Urinary bladder (tissue), 4 donors: ENCODE measurements around the gene PABPC1L. TPM values are rescaled to one million over a fixed set of nuclear protein-coding genes. Genes with fewer than 3 reads are reported as not detected.

Experiments
- DNase-seq: peaks from one replicate; pipeline ENCODE4 v3.0.0-alpha.2; 2015; ENCODE audit errors: extremely low spot score
- H3K27ac ChIP-seq: one replicate; pipeline ENCODE4 v1.5.1; 2013; ENCODE audit warnings: low read depth, mild to moderate bottlenecking, moderate library complexity
- H3K36me3 ChIP-seq: one replicate; pipeline ENCODE4 v1.6.1; 2013; ENCODE audit warnings: mild to moderate bottlenecking, moderate library complexity; ENCODE audit not compliant: insufficient read depth
- H3K4me1 ChIP-seq: one replicate; pipeline ENCODE4 v1.6.1; 2013; ENCODE audit warnings: mild to moderate bottlenecking, moderate library complexity; ENCODE audit not compliant: insufficient read depth
- H3K4me3 ChIP-seq: one replicate; pipeline ENCODE4 v1.5.1; 2013; ENCODE audit warnings: low read depth, low read length
- WGBS: extraction: QIAGEN DNeasy Blood & Tissue Kit; methylation state at CpG from one replicate; pipeline ENCODE4 v1.1.7; 2013; 5-methylcytosine and 5-hydroxymethylcytosine counted together
- polyA plus RNA-seq: library from polyadenylated mRNA; stranded (reverse); fragments of 200-250 nt; gene quantifications from one replicate; pipeline ENCODE4 v1.2.3, GENCODE V29; 2013
- total RNA-seq: library from RNA; depleted of rRNA; stranded (reverse); fragments of >200 nt; gene quantifications from one replicate; pipeline ENCODE4 v1.2.3, GENCODE V29; 2014
- donor health status: healthy with polysubstance abuse.
- donor health status: healthy.

PABPC1L gene
- total and polyA plus RNA-seq, 2 donors, result 12.2 to 14.4 TPM

DNA sequence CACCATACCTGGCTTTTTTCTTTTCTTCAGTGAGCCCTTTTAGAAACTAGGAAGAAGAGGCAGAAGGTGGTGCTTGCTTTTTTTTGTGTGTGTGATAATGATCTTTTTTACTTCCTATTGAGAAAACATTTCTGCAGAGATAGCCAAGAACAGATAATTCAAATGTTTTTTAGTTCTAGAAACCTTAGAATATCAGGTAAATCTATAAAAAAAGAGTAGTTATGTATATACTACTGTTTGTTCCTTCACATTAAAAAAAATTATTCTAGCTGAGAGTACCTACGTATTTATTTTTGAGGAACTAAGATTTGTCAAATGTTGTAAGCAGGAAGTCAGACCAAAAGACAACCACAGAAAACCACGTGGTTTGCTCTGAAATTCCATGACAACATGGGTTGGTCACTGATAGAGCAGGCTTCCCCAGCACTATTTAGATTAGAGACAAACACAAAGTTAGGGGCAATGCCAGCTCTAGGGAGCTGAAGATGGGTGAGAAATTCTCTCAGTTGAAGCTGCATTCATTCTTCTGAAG is 69.3 kb downstream of the PABPC1L start:
- H3K36me3 ChIP-seq, result peaks cover 4% of the 10 kb centered on the region
- no peak for DNase-seq
- H3K4me1 ChIP-seq, result no peaks in the 10 kb centered on the region
- peak overlapping the region; percentile 79 for H3K27ac ChIP-seq
- no peak overlapping the region for H3K4me3 ChIP-seq
- WGBS, result 58% methylated on average over 2 of the region's 2 CpGs

DNA sequence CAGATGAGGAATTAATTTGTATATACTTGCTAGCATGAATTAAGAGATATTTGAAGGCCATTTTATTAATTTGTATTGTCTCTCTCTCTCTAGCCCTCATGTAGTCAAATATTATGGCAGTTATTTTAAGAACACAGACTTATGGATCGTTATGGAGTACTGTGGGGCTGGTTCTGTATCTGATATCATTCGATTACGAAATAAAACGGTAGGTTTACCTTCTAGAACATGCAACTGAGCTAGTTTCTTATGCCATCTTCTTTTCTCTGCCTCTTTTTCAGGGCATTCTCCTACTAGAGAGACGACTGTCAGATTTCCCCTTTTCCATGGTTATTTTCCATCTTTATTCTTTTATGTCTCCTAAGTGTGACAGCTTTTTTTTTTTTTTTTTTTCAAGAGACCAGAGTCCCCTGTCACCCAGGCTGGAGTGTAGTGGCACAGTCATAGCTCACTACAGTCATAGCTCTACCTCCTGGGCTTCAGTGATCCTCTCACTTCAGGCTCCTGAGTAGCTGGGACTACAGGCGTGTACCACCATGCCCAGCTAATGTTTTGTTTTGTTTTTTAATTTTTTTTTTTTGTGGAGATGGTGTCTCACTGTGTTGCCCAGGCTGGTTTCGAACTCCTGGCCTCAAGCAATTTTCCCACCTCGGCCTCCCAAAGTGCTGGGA is 72.0 kb downstream of the PABPC1L start:
- WGBS, result 93% methylated on average over 8 of the region's 8 CpGs
- Histone ChIP-seq H3K36me3 (peaks cover 5% of the 10 kb centered on the region), H3K4me1 (no peaks in the 10 kb centered on the region), H3K27ac (no peak overlapping the region), H3K4me3 (no peak overlapping the region)
- no peak for DNase-seq

DNA sequence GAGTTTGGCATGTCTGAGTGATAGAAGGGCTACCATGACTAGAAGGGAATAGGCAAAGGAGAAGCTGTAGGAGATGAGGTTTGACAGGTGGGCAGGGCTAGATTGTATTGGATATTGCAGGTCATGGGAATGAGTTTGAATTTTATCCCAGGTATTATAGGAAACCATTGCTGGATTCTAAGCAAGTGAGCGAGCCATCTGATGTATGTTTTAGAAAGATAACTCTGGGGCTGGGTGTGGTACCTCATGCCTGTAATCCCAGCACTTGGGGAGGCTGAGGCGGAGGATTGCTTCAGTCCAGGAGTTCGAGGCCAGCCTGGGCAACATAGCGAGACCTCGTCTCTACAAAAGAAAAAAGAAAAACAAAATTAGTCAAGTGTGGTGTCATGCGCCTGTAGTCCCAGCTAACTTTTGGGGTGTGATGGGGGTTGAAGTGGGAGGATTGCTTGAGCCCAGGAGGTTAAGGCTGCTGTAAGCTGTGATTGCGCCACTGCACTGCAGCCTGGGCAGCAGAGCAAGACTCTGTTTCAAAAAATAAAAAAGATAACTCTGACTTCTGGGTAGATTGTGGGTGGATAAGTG is 73.3 kb downstream of the PABPC1L start:
- Histone ChIP-seq H3K4me3 (no peak overlapping the region), H3K27ac (no peak overlapping the region), H3K36me3 (peaks cover 5% of the 10 kb centered on the region), H3K4me1 (no peaks in the 10 kb centered on the region)
- no peak for DNase-seq
- 97% methylated on average over 7 of the region's 7 CpGs for WGBS

DNA sequence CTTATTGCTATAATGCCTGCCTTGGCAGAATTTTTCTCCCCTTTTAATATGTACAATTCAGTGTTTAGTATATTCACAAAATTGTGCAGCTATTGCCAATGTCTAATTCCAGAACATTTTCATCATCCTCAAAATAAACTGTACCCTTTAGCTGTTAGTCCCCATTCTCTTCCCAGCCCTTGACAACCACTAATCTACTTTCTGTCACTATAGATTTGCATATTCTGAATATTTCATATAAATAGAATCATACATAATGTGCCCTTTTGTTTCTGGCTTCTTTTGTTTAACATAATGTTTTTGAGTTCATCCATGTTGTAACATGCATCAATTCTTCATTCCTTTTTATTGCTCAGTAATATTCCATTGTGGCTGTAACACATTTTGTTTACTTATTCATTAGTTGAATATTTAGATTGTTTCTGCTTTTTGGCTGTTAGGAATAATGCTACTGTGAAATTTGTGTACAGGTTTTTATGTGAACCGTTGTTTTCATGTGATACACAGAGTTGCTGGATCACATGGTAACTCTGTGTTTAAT is 78.8 kb downstream of the PABPC1L start:
- Histone ChIP-seq H3K4me3 (no peak overlapping the region), H3K36me3 (peaks cover 3% of the 10 kb centered on the region), H3K27ac (no peak overlapping the region), H3K4me1 (no peaks in the 10 kb centered on the region)
- WGBS, result 90% methylated on average over 1 of the region's 1 CpG
- DNase-seq, result no peak

Other genes with a start within 250 kb of the PABPC1L start
- not detected for gene CCN5, start 194.7 kb upstream of the PABPC1L start, total RNA-seq
- gene CCN5, start 194.7 kb upstream of the PABPC1L start, polyA plus RNA-seq, result 20.8 TPM
- 0.21 TPM for gene KCNK15, start 164.2 kb upstream of the PABPC1L start, total RNA-seq
- 0.67 TPM for gene KCNK15, start 164.2 kb upstream of the PABPC1L start, polyA plus RNA-seq
- 2.4 TPM for gene RIMS4, start 99.5 kb upstream of the PABPC1L start, total RNA-seq
- gene RIMS4, start 99.5 kb upstream of the PABPC1L start, polyA plus RNA-seq, result 0.14 TPM
- 99.1 TPM for gene YWHAB, start 24.4 kb upstream of the PABPC1L start, total RNA-seq
- 129 TPM for gene YWHAB, start 24.4 kb upstream of the PABPC1L start, polyA plus RNA-seq
- 12.3 TPM for gene TOMM34, start 50.3 kb downstream of the PABPC1L start, total RNA-seq
- gene TOMM34, start 50.3 kb downstream of the PABPC1L start, polyA plus RNA-seq, result 19.5 TPM
- 37.5 TPM for gene STK4, start 56.5 kb downstream of the PABPC1L start, total RNA-seq
- 11.6 TPM for gene STK4, start 56.5 kb downstream of the PABPC1L start, polyA plus RNA-seq
- gene KCNS1, start 191.1 kb downstream of the PABPC1L start, total RNA-seq, result 0.21 TPM
- gene KCNS1, start 191.1 kb downstream of the PABPC1L start, polyA plus RNA-seq, result 0.16 TPM
- gene WFDC5, start 205.1 kb downstream of the PABPC1L start, total RNA-seq, result 0.26 TPM
- gene WFDC5, start 205.1 kb downstream of the PABPC1L start, polyA plus RNA-seq, result 0.27 TPM
- gene WFDC12, start 214.4 kb downstream of the PABPC1L start, total RNA-seq, result not detected
- not detected for gene WFDC12, start 214.4 kb downstream of the PABPC1L start, polyA plus RNA-seq